Measurements from ENCODE around the gene PLXNB1.

DNA sequence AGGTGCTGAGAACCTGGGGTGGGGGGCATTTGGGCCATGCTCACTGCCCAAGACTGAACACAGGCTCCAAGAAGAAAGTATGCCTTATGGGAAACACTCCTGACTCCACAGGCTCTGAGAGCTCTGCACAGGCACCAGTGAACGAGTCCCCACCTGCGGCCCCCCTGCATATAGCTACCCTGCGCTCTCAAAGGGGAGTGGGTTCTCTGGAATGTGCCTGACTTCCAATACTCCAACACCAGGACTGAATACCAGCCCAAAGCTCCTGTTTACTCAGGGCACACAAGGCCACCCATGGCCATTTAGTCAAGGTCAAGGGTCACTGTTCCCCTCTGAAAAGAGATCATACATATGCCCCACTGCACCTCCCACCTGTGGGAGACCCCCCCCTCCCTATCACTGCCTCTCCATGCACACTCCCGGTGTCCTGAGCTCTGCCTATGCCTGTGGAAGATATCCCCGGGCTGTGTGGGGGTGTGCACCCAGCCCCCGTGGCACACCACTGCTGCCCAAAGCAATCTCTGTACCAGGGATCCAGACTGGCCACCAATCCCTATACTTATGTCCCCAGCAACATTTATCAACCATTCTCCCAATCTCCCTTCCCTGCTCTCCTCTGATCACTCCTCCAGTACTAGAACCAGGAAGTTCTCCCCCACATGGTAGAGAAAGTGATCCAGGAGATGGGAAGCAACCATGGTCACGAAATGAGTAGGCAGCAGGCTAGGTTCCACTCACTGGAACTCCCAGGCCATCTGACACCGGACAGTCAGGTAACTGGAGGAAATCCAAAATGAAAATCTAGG is 1.5 kb upstream of the PLXNB1 start:
- TF ChIP-seq SUZ12 (IDR thresholded peaks at IDR 0.05; ENCODE audit: extremely low read depth, insufficient read depth, insufficient read length) (no peak), ZNF274 (IDR thresholded peaks at IDR 0.05; ENCODE audit: low read depth, low read length) (no peak), YY1 (IDR thresholded peaks at IDR 0.05; ENCODE audit: insufficient read depth, insufficient read length) (no peak)

All from NT2/D1 (cell line).